Ishikawa (cell line): ENCODE results near the gene AGMO.

Experiments used
- CREB1 ChIP-seq: IDR thresholded peaks from 2 replicates; pipeline ENCODE4 v1.6.1; 2012; ENCODE audit warnings: low read depth
- EP300 ChIP-seq: IDR thresholded peaks from 2 replicates; pipeline ENCODE4 v1.6.1; 2012; ENCODE audit warnings: borderline replicate concordance
- MAX ChIP-seq: IDR thresholded peaks from 2 replicates; pipeline ENCODE4 v1.6.1; 2012
- TCF12 ChIP-seq: IDR thresholded peaks from 2 replicates; pipeline ENCODE4 v1.6.1; 2012; ENCODE audit warnings: low read depth
- YY1 ChIP-seq: IDR thresholded peaks from 2 replicates; pipeline ENCODE4 v1.6.1; 2012; ENCODE audit warnings: low read depth

DNA sequence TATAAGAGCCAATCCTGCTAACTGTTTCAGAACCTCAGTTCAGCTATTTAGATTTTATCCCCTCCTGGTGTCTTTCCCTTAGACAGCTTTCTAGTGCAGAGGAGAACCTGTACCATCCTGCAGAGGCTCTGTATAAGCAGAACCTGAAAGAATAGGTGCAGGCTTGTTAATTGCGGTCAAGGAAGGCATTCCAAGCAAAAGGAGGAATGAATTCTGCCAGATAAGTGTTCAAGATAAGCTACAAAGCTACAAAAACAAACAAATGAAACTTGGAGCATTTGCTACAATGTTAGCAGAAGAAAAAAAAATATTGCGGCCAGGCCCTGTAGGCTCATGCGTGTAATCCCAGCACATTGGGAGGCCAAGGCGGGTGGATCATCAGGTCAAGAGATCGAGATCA, 32.6 kb upstream of the AGMO start:
- TF ChIP-seq TCF12 (no peak), EP300 (no peak), YY1 (no peak), MAX (no peak), CREB1 (no peak)
